SU-DHL-6 (cell line): ENCODE results near the gene MAST4.

Source experiments
- H2AFZ ChIP-seq: fragments of 200-600 bp; sonication (generic); 2 replicates; pipeline ENCODE4 v1.6.1; 2014; ENCODE audit warnings: low read depth, mild to moderate bottlenecking, moderate library complexity, mixed read lengths, antibody characterized with exemption, low read length; ENCODE audit not compliant: severe bottlenecking
- H3F3A ChIP-seq: fragments of 200-600 bp; shearing (Covaris generic); 2 replicates; pipeline ENCODE4 v1.6.0; 2016; ENCODE audit warnings: antibody characterized with exemption, mild to moderate bottlenecking; ENCODE audit not compliant: insufficient read depth
- H3K27ac ChIP-seq: fragments of 200-600 bp; sonication (generic); 2 replicates; pipeline ENCODE4 v1.5.1; 2016; ENCODE audit warnings: low read depth, mild to moderate bottlenecking, low read length, moderate library complexity, mixed read lengths
- H3K27me3 ChIP-seq: fragments of 200-600 bp; sonication (generic), shearing (Covaris generic); 2 replicates; pipeline ENCODE4 v1.6.0; 2014; ENCODE audit warnings: mild to moderate bottlenecking, low read length
- H3K36me3 ChIP-seq: fragments of 200-600 bp; sonication (generic); 2 replicates; pipeline ENCODE4 v1.6.1; 2014; ENCODE audit warnings: mild to moderate bottlenecking, low read length, mixed read lengths
- H3K4me2 ChIP-seq: fragments of 300-600, 200-600 bp; shearing (Covaris generic), sonication (generic); 2 replicates; pipeline ENCODE4 v1.6.0; 2014; ENCODE audit warnings: low read length, low read depth, mild to moderate bottlenecking; ENCODE audit not compliant: poor library complexity, severe bottlenecking
- H3K4me3 ChIP-seq: fragments of 200-600 bp; sonication (generic); 2 replicates; pipeline ENCODE4 v1.5.1; 2014; ENCODE audit warnings: antibody characterized with exemption, low read length, mild to moderate bottlenecking, mixed read lengths; ENCODE audit not compliant: insufficient read depth, poor library complexity, severe bottlenecking
- H3K79me2 ChIP-seq: fragments of 200-600 bp; sonication (generic); 2 replicates; pipeline ENCODE4 v1.6.1; 2014; ENCODE audit warnings: mild to moderate bottlenecking, low read length, moderate library complexity; ENCODE audit not compliant: insufficient read depth
- H3K9ac ChIP-seq: fragments of 200-600 bp; sonication (generic); 2 replicates; pipeline ENCODE4 v1.7.0; 2014; ENCODE audit warnings: mild to moderate bottlenecking, low read length
- H3K9me2 ChIP-seq: fragments of 200-600 bp; sonication (generic); replicated peaks from 2 replicates; pipeline ENCODE4 v1.6.1; 2014; ENCODE audit warnings: low read length; ENCODE audit not compliant: insufficient read depth
- H3K9me3 ChIP-seq: fragments of 200-600 bp; sonication (generic); 2 replicates; pipeline ENCODE4 v1.6.1; 2014; ENCODE audit warnings: low read length, mixed read lengths; ENCODE audit not compliant: insufficient read depth
- H4K20me1 ChIP-seq: fragments of 200-600 bp; sonication (generic); 2 replicates; pipeline ENCODE4 v1.6.1; 2014; ENCODE audit warnings: low read depth, mild to moderate bottlenecking, antibody characterized with exemption, low read length, moderate library complexity, mixed read lengths
- CTCF ChIP-seq: fragments of 200-600 bp; sonication (generic); IDR thresholded peaks from one replicate; pipeline ENCODE4 v1.5.1; 2017; ENCODE audit warnings: antibody characterized with exemption, mild to moderate bottlenecking, low read length, moderate library complexity; ENCODE audit not compliant: insufficient read depth, poor library complexity, severe bottlenecking
- EZH2phosphoT487 ChIP-seq: fragments of 200-600 bp; sonication (generic), shearing (Covaris generic); conservative IDR thresholded peaks from 2 replicates; pipeline ENCODE4 v1.6.1; 2018; ENCODE audit warnings: mild to moderate bottlenecking, antibody characterized with exemption, low read length, moderate library complexity, mixed read lengths

MAST4 gene

DNA sequence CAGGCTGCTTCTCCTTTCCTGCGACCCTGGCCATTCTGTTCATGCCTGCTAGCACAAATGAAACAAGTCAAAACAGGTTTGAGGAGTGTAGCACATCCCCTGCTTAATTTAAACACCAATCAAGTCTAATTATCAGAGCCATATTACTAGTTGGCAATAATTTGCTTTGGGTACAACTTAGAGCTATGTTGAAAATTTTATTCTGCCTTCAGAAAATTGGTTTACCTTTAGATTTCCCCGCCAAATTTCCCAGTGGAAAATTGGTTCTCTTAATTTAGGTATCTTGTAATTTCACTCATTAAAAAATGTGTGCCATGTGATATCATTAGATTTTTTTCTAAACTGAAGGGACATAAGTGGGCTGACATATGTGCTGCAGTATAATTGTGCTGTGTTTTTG, 265.8 kb downstream of the MAST4 start:
- no peak overlapping the region for H3K27ac ChIP-seq
- H3K9me3 ChIP-seq, result no peaks in the 10 kb centered on the region
- no peak overlapping the region for H2AFZ ChIP-seq
- H3K4me2 ChIP-seq, result no peak overlapping the region
- no peak overlapping the region for H3K9ac ChIP-seq
- TF ChIP-seq EZH2phosphoT487, result no peak
- TF ChIP-seq CTCF, result no peak
- H3K9me2 ChIP-seq, result no peaks in the 10 kb centered on the region
- H3F3A ChIP-seq, result no peaks in the 10 kb centered on the region
- H3K4me3 ChIP-seq, result no peak overlapping the region
- no peaks in the 10 kb centered on the region for H3K27me3 ChIP-seq
- no peaks in the 10 kb centered on the region for H3K79me2 ChIP-seq
- no peaks in the 10 kb centered on the region for H3K36me3 ChIP-seq
- H4K20me1 ChIP-seq, result no peaks in the 10 kb centered on the region

- Histone ChIP-seq H3F3A (no peaks in the 10 kb centered on the region), H2AFZ (no peak overlapping the region), H3K27me3 (no peaks in the 10 kb centered on the region), H3K79me2 (no peaks in the 10 kb centered on the region), H3K9ac (no peak overlapping the region), H3K4me2 (no peak overlapping the region), H3K9me3 (no peaks in the 10 kb centered on the region), H3K36me3 (no peaks in the 10 kb centered on the region), H3K9me2 (no peaks in the 10 kb centered on the region), H3K27ac (no peak overlapping the region), H3K4me3 (no peak overlapping the region), H4K20me1 (no peaks in the 10 kb centered on the region)
- TF ChIP-seq CTCF, result no peak
- no peak for TF ChIP-seq EZH2phosphoT487
Measured at GRCh38 chr5:66863243-66864170, 267.3 kb downstream of the MAST4 start.

- H3K9ac ChIP-seq, result no peak overlapping the region
- H3K9me2 ChIP-seq, result no peaks in the 10 kb centered on the region
- H4K20me1 ChIP-seq, result no peaks in the 10 kb centered on the region
- no peak overlapping the region for H3K4me3 ChIP-seq
- TF ChIP-seq EZH2phosphoT487, result no peak
- peak; percentile 26 for TF ChIP-seq CTCF
- H3K27ac ChIP-seq, result no peak overlapping the region
- H3K79me2 ChIP-seq, result no peaks in the 10 kb centered on the region
- no peaks in the 10 kb centered on the region for H3K27me3 ChIP-seq
- H3K36me3 ChIP-seq, result no peaks in the 10 kb centered on the region
- no peak overlapping the region for H2AFZ ChIP-seq
- H3K4me2 ChIP-seq, result no peak overlapping the region
- no peaks in the 10 kb centered on the region for H3F3A ChIP-seq
- no peaks in the 10 kb centered on the region for H3K9me3 ChIP-seq
Measured at GRCh38 chr5:66864240-66864884, 268.2 kb downstream of the MAST4 start.
